ENCODE measurements around the gene GGCT. TPM values are rescaled to one million over a fixed set of nuclear protein-coding genes. Genes with fewer than 3 reads are reported as not detected.

GGCT gene
- total RNA-seq, 2 experiments from 2014 or later: 39.9 to 42.6 TPM

- Mint-ChIP-seq H3K9me3 (no peaks in the 10 kb centered on the region), H3K27me3 (no peaks in the 10 kb centered on the region), H3K27ac (no peak overlapping the region), H3K36me3 (ENCODE audit: low read depth) (peaks cover 25% of the 10 kb centered on the region), H3K4me1 (peaks cover 8% of the 10 kb centered on the region), H3K4me3 (no peak overlapping the region)
- ChIA-PET POLR2A (no interaction called here), CTCF (interaction anchor here (0.6 kb wide), 2 partner anchors 52 to 116 kb away, joined by 3 to 4 read pairs; no protein-coding TSS in a partner anchor)
- DNase-seq: no peak
Observed at GRCh38 chr7:30448461-30449189, 56.0 kb downstream of the GGCT start.

GRCh38 chr7:30447466-30447865 is 57.2 kb downstream of the GGCT start:
- no peaks in the 10 kb centered on the region for H3K27me3 Mint-ChIP-seq
- H3K36me3 Mint-ChIP-seq (ENCODE audit: low read depth): peaks cover 23% of the 10 kb centered on the region
- peaks cover 8% of the 10 kb centered on the region for H3K4me1 Mint-ChIP-seq
- ChIA-PET POLR2A (no interaction called here), CTCF (interaction anchor here (0.8 kb wide), 1 partner anchor 10 kb away, joined by 3 read pairs; no protein-coding TSS in a partner anchor)
- DNase-seq: no peak
- H3K9me3 Mint-ChIP-seq: no peaks in the 10 kb centered on the region
- H3K4me3 Mint-ChIP-seq: no peak overlapping the region
- H3K27ac Mint-ChIP-seq: no peak overlapping the region

Other genes with a start within 250 kb of the GGCT start
- gene ZNRF2, start 220.2 kb downstream of the GGCT start, total RNA-seq: 10 to 100 TPM; 16.8 to 18.5 TPM
- gene NOD1, start 26.0 kb downstream of the GGCT start, total RNA-seq: 10 to 100 TPM; 17.0 to 21.1 TPM
- 100 to 1,000 TPM; 165 to 167 TPM for gene GARS1, start 90.0 kb upstream of the GGCT start, total RNA-seq
- gene CRHR2, start 177.6 kb upstream of the GGCT start, total RNA-seq: not detected
- gene INMT, start 247.3 kb upstream of the GGCT start, total RNA-seq: 1 to 10 TPM; 1.3 to 2.5 TPM

Data from activated CD4-positive, alpha-beta T cell treated with anti-CD3 and anti-CD28 coated beads, Interleukin-2, amount 10 ng/mL, durations not matched to agents 7 days and 5 days (primary cell).